Activated CD4-positive, alpha-beta T cell treated with anti-CD3 and anti-CD28 coated beads, Interleukin-2, amount 50 U/mL, for 4 hours (primary cell): ENCODE measurements around the gene CCM2.

Source experiments
- DNase-seq, 2 experiments: peaks; one replicate each; pipeline ENCODE4 v3.0.0-alpha.2; 2020

CCM2 gene

GRCh38 chr7:45000093-45001032 is at the start of gene CCM2:
Gene CCM2, plus strand, starts transcription at chr7:45000201. Its CDS starts 133 bp downstream, at chr7:45000334.
- DNase-seq: no peak

DNA sequence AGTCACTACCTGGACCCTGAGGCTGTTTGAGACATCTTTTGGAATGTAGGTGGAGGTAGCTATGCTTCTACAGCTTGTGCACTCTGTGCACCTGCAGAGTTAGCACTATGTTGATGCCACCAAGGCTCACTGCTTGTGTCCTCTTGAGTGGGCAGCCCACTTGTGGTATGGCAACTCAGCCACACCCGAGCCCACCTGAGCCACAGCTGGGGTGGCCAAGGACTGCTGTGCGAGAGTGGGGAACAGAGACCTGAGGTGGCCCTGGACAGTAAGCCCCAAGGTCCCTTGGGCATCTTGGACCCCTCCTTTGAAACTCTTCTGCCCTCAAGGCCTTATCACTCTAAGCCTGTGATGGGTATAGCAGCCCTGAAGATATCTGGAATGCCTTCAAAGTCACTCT is 46.8 kb upstream of the CCM2 start:
- DNase-seq: no peak

- no peak for DNase-seq
These were observed 44.3 kb upstream of the CCM2 start for GRCh38 chr7:44955733-44956132.

DNA sequence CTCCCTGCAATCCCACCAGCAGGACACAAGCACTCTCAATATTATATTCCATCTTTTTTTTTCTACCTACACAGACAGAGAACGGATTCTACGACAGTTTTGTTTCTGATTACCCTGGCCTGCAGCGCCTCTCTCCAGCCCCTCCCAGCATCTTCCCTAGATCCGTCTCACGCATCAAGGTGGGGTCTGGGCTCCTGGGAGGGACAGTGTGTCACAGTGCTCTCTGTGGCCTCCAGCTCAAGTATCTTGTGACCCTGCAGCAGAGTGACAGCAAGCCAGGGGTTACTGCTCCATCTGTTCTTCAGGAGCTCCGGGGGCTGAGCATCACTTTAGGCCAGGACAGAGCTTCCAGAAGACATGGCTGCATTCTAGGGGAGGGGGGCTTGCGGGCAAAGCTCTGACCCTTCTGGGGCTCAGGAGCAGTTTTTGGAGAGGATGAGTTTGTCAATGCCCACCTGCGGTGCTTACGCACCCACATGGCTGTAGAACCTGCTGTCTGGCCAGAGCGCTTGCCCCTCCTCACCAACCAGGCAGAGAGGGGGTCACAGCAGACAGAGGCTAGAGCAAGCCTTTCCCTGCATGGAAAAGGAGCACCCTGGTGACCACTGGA is 43.7 kb upstream of the CCM2 start:
- DNase-seq: no peak

DNA sequence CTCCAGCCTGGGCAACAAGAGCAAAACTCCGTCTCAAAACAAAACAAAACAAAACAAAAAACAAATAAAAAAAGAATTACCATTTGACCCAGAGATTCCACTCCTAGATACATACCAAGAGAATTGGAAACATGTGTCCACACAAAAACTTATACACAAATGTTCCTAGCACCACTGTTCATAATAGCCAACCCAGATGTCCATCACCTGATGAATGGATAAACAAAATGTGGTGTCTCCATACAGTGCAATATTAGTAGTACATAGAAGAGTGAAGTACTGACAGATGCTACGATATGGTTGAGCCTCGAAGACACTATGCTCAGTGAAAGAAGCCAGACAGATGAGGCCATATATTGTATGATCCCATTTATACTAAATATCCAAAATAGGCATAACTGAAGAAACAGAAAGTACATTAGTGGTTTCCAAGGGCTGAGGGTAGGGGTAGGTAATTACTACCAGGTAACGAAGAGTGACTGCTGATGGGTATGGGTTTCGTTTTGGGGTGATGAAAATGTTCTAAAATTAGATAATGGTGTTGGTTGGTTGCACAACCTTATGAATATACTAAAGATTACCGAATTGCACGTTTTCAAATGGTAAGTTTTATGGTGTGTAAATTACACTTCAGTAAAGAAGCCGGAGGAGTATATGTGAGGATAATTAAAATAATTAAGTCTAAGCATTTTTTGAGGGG is 41.2 kb upstream of the CCM2 start:
- no peak for DNase-seq

DNA sequence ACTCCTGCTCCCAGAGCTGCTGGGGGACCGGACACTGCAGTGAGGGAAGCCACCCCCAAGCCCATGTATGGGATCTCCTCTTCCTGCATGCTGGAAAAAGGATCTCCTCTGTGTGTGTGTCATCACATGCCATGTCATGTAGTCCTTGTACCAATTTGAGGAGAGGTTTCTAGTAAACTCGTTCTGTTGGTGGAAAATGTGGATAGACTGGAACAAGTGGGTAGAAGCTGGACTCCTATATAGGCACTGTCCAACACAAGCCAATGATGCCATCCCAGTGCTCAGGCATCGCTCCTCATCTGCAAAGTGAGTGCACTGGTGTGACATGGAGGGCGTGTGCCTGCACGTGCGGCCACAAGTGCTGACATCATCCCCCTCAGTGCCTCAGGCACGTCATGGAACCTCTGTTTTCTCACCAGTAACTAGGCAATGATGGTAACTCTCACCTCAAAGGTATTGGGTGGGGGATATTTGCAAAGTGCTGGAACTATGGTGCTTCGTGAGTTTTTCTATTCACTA is 40.5 kb upstream of the CCM2 start:
- DNase-seq: no peak

DNA sequence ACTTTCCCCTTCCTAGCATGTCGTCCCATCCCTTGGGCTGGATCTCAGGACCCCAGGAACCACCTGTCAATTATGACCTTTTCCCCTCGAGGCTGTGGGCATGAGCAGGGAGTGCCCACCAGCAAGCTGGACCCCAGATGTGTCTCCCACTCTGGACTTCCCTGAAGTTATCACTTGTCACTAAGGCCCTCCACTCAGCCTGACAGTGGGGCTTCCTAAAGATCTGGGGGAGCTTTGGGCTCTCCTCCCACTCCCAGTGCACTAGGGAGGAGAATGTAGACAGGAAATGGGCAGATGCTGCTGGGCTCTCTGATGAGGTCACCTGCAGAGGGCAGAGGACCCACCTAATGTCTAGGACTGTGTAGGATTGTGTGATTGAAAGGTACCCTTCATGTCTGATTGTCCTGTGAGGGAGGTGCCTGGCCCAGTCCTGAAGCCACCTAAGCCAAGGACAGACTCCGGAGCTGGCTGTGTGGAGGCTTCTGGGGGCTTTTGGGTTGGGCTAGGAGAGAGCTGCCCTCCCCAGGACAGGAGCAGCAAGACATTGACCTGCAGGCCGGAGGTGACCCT is 39.9 kb upstream of the CCM2 start:
- no peak for DNase-seq

GRCh38 chr7:44961844-44962482 is 38.0 kb upstream of the CCM2 start:
- DNase-seq: no peak

DNA sequence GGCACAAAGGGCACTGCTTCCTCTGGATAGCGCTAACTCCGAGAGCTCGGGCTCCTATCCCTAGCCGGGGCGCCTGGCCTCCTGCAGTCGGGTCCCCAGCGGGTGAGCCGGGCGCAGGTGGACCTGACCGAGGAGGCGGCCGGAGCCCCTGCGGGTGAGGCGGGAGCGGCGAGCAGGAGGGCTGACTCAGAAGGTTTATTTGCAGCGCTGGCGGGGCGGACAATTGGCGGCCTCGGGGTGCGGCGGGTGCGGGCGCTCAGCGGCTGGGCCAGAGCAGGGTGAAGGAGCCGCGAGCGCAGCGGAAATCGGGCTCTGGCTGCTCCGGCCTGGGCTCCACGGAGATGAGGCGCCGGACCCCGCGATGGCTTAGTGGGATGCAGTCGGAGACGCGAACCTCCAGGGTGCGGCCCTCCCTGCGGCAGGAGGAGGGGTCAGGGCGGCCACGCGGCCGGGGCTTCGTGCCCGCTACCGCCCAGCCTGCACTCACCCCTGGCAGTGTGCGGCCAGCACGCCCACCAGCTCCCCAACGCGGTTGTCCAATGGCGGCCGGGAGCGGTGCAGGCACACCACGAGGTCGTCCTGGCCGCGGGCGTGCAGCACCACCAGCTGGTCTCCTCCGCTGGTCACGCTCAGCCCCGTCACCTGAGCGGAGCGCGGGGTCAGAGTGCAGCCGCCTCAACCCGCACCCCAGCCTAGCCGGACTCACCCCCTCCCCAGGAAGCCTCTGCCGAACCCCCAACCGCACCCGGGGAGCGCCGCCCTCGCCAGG is 37.3 kb upstream of the CCM2 start:
- no peak for DNase-seq

DNA sequence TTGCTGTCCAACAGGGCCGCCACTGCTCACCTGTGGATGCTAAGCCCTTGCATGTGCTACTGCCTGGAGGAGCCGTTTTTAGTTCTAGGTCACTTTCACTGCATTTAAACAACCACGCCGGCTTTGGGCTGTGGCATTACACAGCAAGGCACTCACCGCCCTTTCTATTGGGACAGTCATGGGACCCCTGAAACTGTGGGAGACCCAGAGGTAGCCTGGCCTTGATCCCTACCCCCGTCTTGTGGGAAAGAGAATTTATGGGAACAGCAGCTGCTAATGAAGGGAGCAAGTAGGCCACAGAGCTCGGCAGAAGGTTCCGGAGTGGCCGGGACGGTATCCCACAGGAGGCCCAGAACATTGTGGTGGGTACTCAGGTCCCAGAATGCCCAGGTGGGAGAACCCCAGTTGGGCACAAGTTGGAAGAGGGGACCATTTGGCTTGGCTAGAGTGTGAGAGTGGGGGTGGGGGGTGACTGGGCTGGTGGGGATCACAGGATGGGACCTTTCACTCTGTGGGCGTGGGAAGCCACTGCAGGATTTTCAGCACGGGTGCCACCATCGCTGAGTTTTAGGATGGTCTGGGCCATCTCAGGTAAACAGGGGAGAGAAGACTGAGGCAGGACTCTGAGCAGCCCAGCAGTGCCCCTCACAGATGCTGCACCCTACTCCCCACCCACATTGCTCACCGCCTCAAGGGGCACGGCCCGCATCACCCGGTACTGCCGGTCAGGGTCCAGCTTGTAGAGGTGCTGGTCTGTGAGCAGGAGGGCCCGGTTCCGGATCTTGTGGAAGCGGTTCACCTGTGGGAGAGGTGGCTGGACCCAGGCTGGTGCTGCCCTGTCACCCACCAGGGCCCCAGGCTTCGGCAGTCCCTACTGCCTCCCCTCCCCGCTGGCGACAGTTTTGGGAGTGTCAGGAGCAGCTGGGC is 36.4 kb upstream of the CCM2 start:
- no peak for DNase-seq

- DNase-seq: no peak
These were observed 35.6 kb upstream of the CCM2 start for GRCh38 chr7:44964384-44964830.

DNA sequence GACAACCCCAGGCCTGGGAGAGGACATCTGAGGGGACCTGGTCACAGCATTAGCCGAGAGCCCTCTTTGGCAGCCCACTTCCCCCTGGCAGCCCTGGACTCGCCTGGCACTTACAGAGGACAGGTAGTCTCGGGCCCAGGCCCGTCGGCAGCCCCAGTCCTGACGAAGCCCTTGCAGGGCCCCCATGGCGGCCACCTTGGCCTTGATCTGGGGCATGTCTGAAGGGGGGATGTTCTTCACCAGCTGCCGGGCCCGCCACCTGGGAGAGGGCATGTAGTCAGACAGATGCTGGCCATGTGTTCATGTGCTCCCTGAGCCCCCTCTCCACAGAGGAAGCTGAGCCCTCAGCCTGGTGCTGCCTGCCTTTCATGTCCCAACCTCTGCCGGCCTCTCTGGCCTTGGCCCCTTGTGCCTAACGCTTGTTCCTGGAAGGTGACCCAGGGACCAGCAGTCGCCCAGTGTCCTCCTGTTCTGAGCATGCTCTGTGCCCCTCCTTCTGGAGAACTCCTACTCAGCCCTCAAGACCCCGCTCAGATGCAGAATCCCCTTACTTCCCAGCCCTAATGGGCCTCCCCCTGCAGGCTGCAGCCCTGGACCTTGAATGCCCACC is 35.1 kb upstream of the CCM2 start:
- no peak for DNase-seq

GRCh38 chr7:44965441-44965903 is 34.5 kb upstream of the CCM2 start:
- no peak for DNase-seq

GRCh38 chr7:44965937-44966730 is 33.9 kb upstream of the CCM2 start:
- DNase-seq: no peak

DNA sequence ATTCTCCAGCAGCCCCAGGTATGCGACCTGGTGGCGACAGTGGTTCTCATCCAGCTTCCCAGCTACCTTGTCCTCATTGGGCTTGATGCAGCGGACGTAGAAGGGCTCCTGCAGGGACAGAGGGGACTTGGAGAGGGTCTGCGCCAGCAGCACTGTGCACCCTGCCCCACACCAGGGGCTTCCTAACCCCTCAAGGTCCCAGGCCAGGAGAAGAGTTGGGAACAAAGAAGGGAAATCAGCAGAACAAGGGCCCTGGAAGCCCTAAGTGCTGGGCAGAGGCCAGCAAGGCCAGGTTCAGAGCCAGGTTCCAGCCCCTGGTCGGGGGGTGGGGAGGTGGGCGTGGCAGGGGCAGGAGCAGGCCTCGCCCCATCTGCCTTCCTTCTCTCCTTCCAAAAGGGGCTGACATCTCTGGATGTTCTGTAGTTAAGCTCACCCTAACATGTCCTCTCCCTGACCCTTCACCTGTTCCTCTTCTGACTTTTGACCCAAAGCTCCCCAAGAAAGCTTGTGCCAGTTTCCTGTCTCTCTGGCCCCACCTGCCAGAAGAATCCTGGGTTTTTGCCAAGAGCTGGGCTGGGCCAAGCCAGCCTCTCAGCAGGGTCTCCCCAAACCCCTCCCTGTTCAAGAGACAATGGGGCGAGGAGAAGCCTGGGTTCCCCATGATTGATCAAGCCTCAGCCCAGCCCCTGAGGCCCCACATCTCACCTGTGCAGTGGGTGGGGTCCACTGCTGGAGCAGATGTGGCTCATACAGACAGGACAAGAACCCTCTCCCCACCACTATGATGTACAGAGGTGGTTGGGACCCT is 33.1 kb upstream of the CCM2 start:
- DNase-seq: no peak

DNA sequence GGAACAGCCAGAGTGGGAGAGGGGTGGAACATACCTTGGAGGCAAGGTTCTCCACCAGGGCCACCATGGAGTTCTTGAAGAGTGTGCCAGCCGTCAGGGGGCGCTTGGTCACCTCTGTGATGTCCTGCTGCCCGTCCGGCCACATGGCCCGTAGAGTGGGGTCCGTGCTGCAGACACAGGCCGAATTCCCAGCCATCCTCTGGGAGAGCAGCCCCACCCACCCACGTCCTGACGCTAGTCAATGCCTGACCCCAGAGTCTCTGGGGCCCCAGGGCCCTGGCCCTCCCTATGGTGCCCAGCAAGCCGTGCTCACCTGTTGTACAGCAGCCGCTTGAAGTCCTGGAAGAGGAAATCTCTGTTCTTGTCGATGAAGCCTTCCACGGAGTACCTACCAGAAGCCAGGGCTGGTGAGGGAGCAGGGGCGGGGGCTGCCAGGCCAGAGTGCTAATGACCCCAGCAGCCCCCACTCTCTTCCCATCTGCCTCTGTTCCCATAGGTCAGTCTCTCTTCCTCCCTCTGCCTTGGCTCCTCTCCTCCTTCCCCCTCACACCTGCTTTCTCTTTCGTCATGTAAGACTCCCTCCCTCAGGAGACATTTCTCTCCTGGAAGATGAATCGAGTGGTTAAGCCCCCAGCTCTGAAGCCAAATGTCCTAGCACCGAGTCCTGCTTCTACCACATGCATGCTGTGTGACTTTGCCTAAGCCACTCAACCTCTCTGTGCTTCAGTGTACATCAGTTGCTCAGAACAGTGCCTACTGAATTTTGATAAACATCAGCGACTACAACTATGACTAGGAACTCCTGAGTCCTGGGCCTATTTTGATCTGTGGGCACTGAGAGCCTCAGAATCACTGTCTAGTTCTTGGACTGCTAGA is 32.2 kb upstream of the CCM2 start:
- no peak for DNase-seq

GRCh38 chr7:44969049-44969700 is 30.8 kb upstream of the CCM2 start:
- no peak for DNase-seq
